ENCODE results near the gene RAB9B. TPM values are rescaled to one million over a fixed set of nuclear protein-coding genes. Genes with fewer than 3 reads are reported as not detected.
A peak's percentile ranks its signal among the peaks of the same experiment; 100 is the strongest.

RAB9B gene
- total and polyA plus RNA-seq, 2 donors from 2014 or later: 0.26 to 1.1 TPM

DNA sequence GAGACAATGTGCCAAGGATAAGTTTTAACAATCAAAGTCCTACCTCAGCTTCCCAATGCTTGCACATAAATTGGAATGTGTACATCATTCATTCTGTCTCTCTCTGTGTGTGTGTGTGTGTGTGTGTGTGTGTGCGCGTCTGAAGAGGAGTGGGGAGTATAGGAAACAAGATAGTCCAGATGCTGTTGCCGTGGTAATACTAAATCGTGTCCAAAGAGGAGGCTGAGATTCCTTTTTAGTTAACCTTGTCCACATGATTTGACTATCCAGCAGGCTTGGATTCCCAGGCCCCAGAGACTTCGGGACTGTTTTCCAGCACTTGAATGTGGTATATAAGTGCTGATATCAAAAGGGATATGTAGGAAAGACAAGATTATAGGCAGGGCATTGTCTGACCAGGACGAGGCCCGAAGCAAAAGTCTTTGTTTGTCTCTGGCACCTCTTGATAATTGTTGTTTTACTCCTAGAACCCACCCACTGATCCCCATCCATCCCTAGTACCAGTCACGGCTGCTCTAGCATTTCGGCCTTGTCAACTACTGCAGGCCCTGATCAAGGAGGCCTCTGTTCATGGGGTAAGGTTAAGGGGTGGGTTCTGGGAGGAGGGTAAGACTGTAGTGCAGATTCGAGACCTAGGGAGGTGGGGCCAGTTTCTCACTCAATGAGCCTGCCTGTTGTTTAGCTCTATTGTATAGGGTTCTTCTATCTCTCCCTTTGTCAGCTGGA lies 51.6 kb downstream of the RAB9B start:
- Histone ChIP-seq H3K27ac (ENCODE audit: low read depth in 2 of 2, low read length in 2 of 2) (no peak overlapping the region), H3K4me3 (ENCODE audit: low read length in 3 of 3) (no peak overlapping the region), H3K9me3 (ENCODE audit: control insufficient read depth in 2 of 3, insufficient read depth in 1 of 3, low read length in 3 of 3) (no peaks in the 10 kb centered on the region), H3K36me3 (ENCODE audit: control insufficient read depth in 2 of 3, insufficient read depth in 3 of 3, low read length in 3 of 3) (no peaks in the 10 kb centered on the region), H3K9ac (ENCODE audit: low read length in 3 of 3) (no peak overlapping the region), H3K4me1 (ENCODE audit: control insufficient read depth in 2 of 3, insufficient read depth in 2 of 3, low read depth in 1 of 3, low read length in 3 of 3) (no peaks in the 10 kb centered on the region), H3K27me3 (ENCODE audit: control insufficient read depth, insufficient read depth, low read length) (peaks cover 8% of the 10 kb centered on the region)
- DNase-seq (no peak), FAIRE-seq (no peak)
- intact Hi-C loops (cut with DNase I): no loop called here
- TF ChIP-seq, protein P1, sequence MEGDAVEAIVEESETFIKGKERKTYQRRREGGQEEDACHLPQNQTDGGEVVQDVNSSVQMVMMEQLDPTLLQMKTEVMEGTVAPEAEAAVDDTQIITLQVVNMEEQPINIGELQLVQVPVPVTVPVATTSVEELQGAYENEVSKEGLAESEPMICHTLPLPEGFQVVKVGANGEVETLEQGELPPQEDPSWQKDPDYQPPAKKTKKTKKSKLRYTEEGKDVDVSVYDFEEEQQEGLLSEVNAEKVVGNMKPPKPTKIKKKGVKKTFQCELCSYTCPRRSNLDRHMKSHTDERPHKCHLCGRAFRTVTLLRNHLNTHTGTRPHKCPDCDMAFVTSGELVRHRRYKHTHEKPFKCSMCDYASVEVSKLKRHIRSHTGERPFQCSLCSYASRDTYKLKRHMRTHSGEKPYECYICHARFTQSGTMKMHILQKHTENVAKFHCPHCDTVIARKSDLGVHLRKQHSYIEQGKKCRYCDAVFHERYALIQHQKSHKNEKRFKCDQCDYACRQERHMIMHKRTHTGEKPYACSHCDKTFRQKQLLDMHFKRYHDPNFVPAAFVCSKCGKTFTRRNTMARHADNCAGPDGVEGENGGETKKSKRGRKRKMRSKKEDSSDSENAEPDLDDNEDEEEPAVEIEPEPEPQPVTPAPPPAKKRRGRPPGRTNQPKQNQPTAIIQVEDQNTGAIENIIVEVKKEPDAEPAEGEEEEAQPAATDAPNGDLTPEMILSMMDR (IDR thresholded peaks at IDR 0.05; ENCODE audit: borderline replicate concordance, extremely low read depth, insufficient read depth): no peak

DNA sequence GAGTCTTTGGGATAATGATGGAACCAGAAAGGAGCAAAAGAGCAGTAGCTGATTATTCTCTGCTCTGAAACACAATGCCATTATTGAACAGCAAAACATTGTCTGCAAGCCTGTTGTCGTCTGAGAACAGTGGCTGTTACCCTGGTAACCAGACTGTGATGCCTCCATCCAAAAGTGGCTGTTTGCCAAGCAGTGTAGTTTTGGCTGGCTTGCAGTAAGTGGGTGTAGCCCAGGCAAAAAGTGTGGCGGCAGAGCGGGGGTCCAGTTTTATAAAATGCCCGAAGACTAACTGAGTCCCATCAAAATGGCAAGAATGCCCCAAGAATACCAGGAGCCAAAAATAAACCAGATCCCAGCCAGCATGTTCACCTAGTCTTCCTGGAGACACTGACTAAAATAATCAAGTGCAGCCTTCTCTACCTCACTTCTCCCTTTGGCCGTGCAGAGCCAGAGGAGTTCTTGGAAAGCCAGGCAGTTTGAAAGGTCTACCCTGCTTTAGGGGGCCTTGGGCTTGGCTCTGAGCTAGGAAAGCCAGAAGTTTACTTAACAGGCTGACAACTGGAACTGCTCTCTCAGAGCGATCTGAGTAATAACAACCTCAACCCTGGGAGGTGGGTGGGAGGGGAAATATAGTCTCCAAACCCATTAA lies 52.8 kb downstream of the RAB9B start:
- no peaks in the 10 kb centered on the region for H3K4me1 ChIP-seq (ENCODE audit: control insufficient read depth in 2 of 3, insufficient read depth in 2 of 3, low read depth in 1 of 3, low read length in 3 of 3)
- H3K27ac ChIP-seq (ENCODE audit: low read depth in 2 of 2, low read length in 2 of 2): no peak overlapping the region
- intact Hi-C loops (cut with DNase I): no loop called here
- H3K4me3 ChIP-seq (ENCODE audit: low read length in 3 of 3): no peak overlapping the region
- TF ChIP-seq, protein P1 (IDR thresholded peaks at IDR 0.05; ENCODE audit: borderline replicate concordance, extremely low read depth, insufficient read depth): no peak
- FAIRE-seq: no peak
- H3K9ac ChIP-seq (ENCODE audit: low read length in 3 of 3): no peak overlapping the region
- peak in 1 of 5 donors; percentile 31 for DNase-seq
- peaks cover 10% of the 10 kb centered on the region for H3K27me3 ChIP-seq (ENCODE audit: control insufficient read depth, insufficient read depth, low read length)
- H3K9me3 ChIP-seq (ENCODE audit: control insufficient read depth in 2 of 3, insufficient read depth in 1 of 3, low read length in 3 of 3): no peaks in the 10 kb centered on the region
- no peaks in the 10 kb centered on the region for H3K36me3 ChIP-seq (ENCODE audit: control insufficient read depth in 2 of 3, insufficient read depth in 3 of 3, low read length in 3 of 3)

DNA sequence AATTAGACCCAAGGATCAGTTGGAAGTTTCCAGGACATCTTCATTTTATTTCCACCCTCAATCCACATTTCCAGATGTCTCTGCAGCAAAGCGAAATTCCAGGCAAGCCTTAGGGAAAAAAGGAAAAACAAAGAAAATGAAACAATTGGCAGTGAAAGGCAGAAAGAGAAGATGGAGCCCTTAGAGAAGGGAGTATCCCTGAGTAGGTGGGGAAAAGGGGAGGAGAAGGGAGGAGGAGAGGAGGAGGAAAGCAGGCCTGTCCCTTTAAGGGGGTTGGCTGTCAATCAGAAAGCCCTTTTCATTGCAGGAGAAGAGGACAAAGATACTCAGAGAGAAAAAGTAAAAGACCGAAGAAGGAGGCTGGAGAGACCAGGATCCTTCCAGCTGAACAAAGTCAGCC lies 55.5 kb downstream of the RAB9B start, which contains the start of gene PLP1:
TSS of gene PLP1 (plus strand) at position 295 of the 400 bp plus-strand sequence. CDS start 156 bp downstream, outside the sequence.
- Histone ChIP-seq H3K9me3 (ENCODE audit: control insufficient read depth in 2 of 3, insufficient read depth in 1 of 3, low read length in 3 of 3) (no peaks in the 10 kb centered on the region), H3K36me3 (ENCODE audit: control insufficient read depth in 2 of 3, insufficient read depth in 3 of 3, low read length in 3 of 3) (no peaks in the 10 kb centered on the region), H3K4me1 (ENCODE audit: control insufficient read depth in 2 of 3, insufficient read depth in 2 of 3, low read depth in 1 of 3, low read length in 3 of 3) (no peaks in the 10 kb centered on the region), H3K9ac (ENCODE audit: low read length in 3 of 3) (no peak within 1 kb of the TSS), H3K27ac (ENCODE audit: low read depth in 2 of 2, low read length in 2 of 2) (no peak within 1 kb of the TSS), H3K27me3 (ENCODE audit: control insufficient read depth, insufficient read depth, low read length) (peaks cover 8% of the 10 kb centered on the region), H3K4me3 (ENCODE audit: low read length in 3 of 3) (no peak within 1 kb of the TSS)
- intact Hi-C loops (cut with DNase I): no loop called here
- DNase-seq (peak in 1 of 5 donors; percentile 14), FAIRE-seq (no peak)
- TF ChIP-seq, protein P1 (IDR thresholded peaks at IDR 0.05; ENCODE audit: borderline replicate concordance, extremely low read depth, insufficient read depth): no peak
